ENCODE data around the gene VSIG10L2.

VSIG10L2 gene

GRCh38 chr11:125952973-125953372 is 7.1 kb downstream of the VSIG10L2 start:
- DNase-seq (ENCODE audit: insufficient read length, low spot score) (no peak), FAIRE-seq (no peak)
- no peak for TF ChIP-seq CTCF (IDR thresholded peaks at IDR 0.05; ENCODE audit: insufficient read depth, missing control alignments)

- no peak for DNase-seq (ENCODE audit: insufficient read length, low spot score)
- FAIRE-seq: no peak
- no peak for TF ChIP-seq CTCF (IDR thresholded peaks at IDR 0.05; ENCODE audit: insufficient read depth, missing control alignments)
Observed at GRCh38 chr11:125953401-125953935, 7.6 kb downstream of the VSIG10L2 start.

GRCh38 chr11:125954123-125954944 is 8.5 kb downstream of the VSIG10L2 start:
- no peak for FAIRE-seq
- TF ChIP-seq CTCF (IDR thresholded peaks at IDR 0.05; ENCODE audit: insufficient read depth, missing control alignments): no peak

GRCh38 chr11:125954945-125955640 is 9.2 kb downstream of the VSIG10L2 start:
- no peak for DNase-seq (ENCODE audit: insufficient read length, low spot score)
- FAIRE-seq: no peak
- TF ChIP-seq CTCF (IDR thresholded peaks at IDR 0.05; ENCODE audit: insufficient read depth, missing control alignments): no peak

More at GRCh38 chr11:125954123-125954944, 8.5 kb downstream of the VSIG10L2 start:
- no peak for DNase-seq (ENCODE audit: insufficient read length, low spot score)

GRCh38 chr11:125955856-125956255 is 10.0 kb downstream of the VSIG10L2 start:
- FAIRE-seq: no peak
- no peak for TF ChIP-seq CTCF (IDR thresholded peaks at IDR 0.05; ENCODE audit: insufficient read depth, missing control alignments)
- DNase-seq (ENCODE audit: insufficient read length, low spot score): no peak

- DNase-seq (ENCODE audit: insufficient read length, low spot score) (no peak), FAIRE-seq (no peak)
- no peak for TF ChIP-seq CTCF (IDR thresholded peaks at IDR 0.05; ENCODE audit: insufficient read depth, missing control alignments)
Observed at GRCh38 chr11:125956391-125957134, 10.7 kb downstream of the VSIG10L2 start.
